Breast epithelium (tissue), 4 donors: ENCODE data around the gene PIM3. TPM values are rescaled to one million over a fixed set of nuclear protein-coding genes. Genes with fewer than 3 reads are reported as not detected.
A peak's percentile ranks its signal among the peaks of the same experiment; 100 is the strongest.

Experiments
- DNase-seq, 2 donors: peaks; one replicate each; pipeline ENCODE4 v3.0.0-alpha.2; 2019; ENCODE audit warnings: low spot score in 2 of 2
- H3K27ac ChIP-seq, 2 donors: fragments of 200-600 bp; sonication (generic) in 1 of 2; one replicate each; pipeline ENCODE4 v1.5.1; 2016 to 2019; ENCODE audit warnings: mild to moderate bottlenecking in 1 of 2
- H3K27me3 ChIP-seq, 2 donors: fragments of 200-600 bp; sonication (generic) in 1 of 2; one replicate each; pipeline versions ENCODE4 v1.5.1 to v1.6.0; 2017 to 2019; ENCODE audit warnings: control low read depth in 1 of 2, mild to moderate bottlenecking in 1 of 2
- H3K36me3 ChIP-seq: fragments of 200-600 bp; one replicate; pipeline ENCODE4 v1.5.1; 2019
- H3K4me1 ChIP-seq, 2 donors: fragments of 200-600 bp; sonication (generic); one replicate each; pipeline ENCODE4 v1.5.1; 2016 to 2019; ENCODE audit warnings: control low read depth in 1 of 2
- H3K4me3 ChIP-seq, 3 donors: fragments of 200-600 bp; sonication (generic); 1 replicate in 2 of 3; 2 replicates in 1 of 3; pipeline ENCODE4 v1.5.1; 2016 to 2019; ENCODE audit warnings: mild to moderate bottlenecking in 3 of 3, moderate library complexity in 2 of 3
- H3K9me3 ChIP-seq, 2 donors: fragments of 200-600 bp; sonication (generic) in 1 of 2; one replicate each; pipeline ENCODE4 v1.5.1; 2016 to 2019; ENCODE audit warnings: control low read depth in 1 of 2
- CTCF ChIP-seq, 3 donors: fragments of 450-650 bp; IDR thresholded peaks; one replicate each; pipeline ENCODE4 v1.5.1; 2016 to 2017; ENCODE audit warnings: antibody characterized with exemption in 3 of 3, mild to moderate bottlenecking in 3 of 3, moderate library complexity in 3 of 3
- POLR2A ChIP-seq: fragments of 450-650 bp; IDR thresholded peaks from one replicate; pipeline ENCODE4 v1.6.1; 2016; ENCODE audit warnings: antibody characterized with exemption, mild to moderate bottlenecking, moderate library complexity
- POLR2AphosphoS5 ChIP-seq, 3 donors: sonication (generic); formaldehyde crosslinking; IDR thresholded peaks; one replicate each; pipeline ENCODE4 v1.6.1; 2017; ENCODE audit warnings: antibody characterized with exemption in 3 of 3
- intact Hi-C: fragments of 100-400 bp; cut with DNase I; formaldehyde crosslinking; loops from one replicate; pipeline ENCODE4 v1.15.1; 2023; ENCODE audit warnings: low total_unique reads
- total RNA-seq, 3 donors: library from RNA; depleted of rRNA; stranded (reverse); fragments of >200 nt; gene quantifications; one replicate each; pipeline ENCODE4 v1.1.0, GENCODE V29; 2016

The PIM3 gene
- total RNA-seq, 3 donors from 2014 or later: 63.0 to 92.1 (median 87.1) TPM

GRCh38 chr22:49993649-49994360 is 33.2 kb downstream of the PIM3 start:
- no peak for TF ChIP-seq CTCF (IDR thresholded peaks at IDR 0.05)
- TF ChIP-seq POLR2A: no peak
- no peak for TF ChIP-seq POLR2AphosphoS5 (IDR thresholded peaks at IDR 0.05)
- intact Hi-C loops: no loop called here
- DNase-seq: peak in 1 of 2 donors; percentile 47

GRCh38 chr22:49994361-49995040 is 33.9 kb downstream of the PIM3 start:
- intact Hi-C loops: no loop called here
- H3K36me3 ChIP-seq: no peaks in the 10 kb centered on the region
- peaks cover 0 to 7% of the 10 kb centered on the region in 2 donors for H3K27me3 ChIP-seq
- no peak for DNase-seq
- no peak for TF ChIP-seq CTCF (IDR thresholded peaks at IDR 0.05)
- no peak for TF ChIP-seq POLR2A
- TF ChIP-seq POLR2AphosphoS5 (IDR thresholded peaks at IDR 0.05): no peak
- no peaks in the 10 kb centered on the region for H3K4me1 ChIP-seq
- peaks cover 22 to 24% of the 10 kb centered on the region in 2 donors for H3K9me3 ChIP-seq
- H3K27ac ChIP-seq: no peak overlapping the region
- no peak overlapping the region for H3K4me3 ChIP-seq

More at GRCh38 chr22:49993649-49994360, 33.2 kb downstream of the PIM3 start:
- Histone ChIP-seq H3K4me1 (no peaks in the 10 kb centered on the region), H3K9me3 (peaks cover 22 to 24% of the 10 kb centered on the region in 2 donors), H3K36me3 (no peaks in the 10 kb centered on the region), H3K4me3 (no peak overlapping the region), H3K27me3 (peaks cover 0 to under 1% of the 10 kb centered on the region in 2 donors), H3K27ac (no peak overlapping the region)

GRCh38 chr22:49995041-49995360 is 34.4 kb downstream of the PIM3 start:
- intact Hi-C loops: no loop called here
- DNase-seq: no peak
- H3K9me3 ChIP-seq: peaks cover 19 to 22% of the 10 kb centered on the region in 2 donors
- no peak overlapping the region for H3K4me3 ChIP-seq
- H3K27me3 ChIP-seq: peaks cover 0 to 9% of the 10 kb centered on the region in 2 donors
- H3K4me1 ChIP-seq: no peaks in the 10 kb centered on the region
- no peaks in the 10 kb centered on the region for H3K36me3 ChIP-seq
- H3K27ac ChIP-seq: no peak overlapping the region
- no peak for TF ChIP-seq CTCF (IDR thresholded peaks at IDR 0.05)
- no peak for TF ChIP-seq POLR2AphosphoS5 (IDR thresholded peaks at IDR 0.05)
- no peak for TF ChIP-seq POLR2A

- DNase-seq: no peak
- H3K36me3 ChIP-seq: no peaks in the 10 kb centered on the region
- TF ChIP-seq CTCF (IDR thresholded peaks at IDR 0.05) (no peak), POLR2A (no peak), POLR2AphosphoS5 (IDR thresholded peaks at IDR 0.05) (no peak)
- intact Hi-C loops: no loop called here
- H3K27ac ChIP-seq: no peak overlapping the region
- H3K4me1 ChIP-seq: no peaks in the 10 kb centered on the region
- peaks cover 0 to 15% of the 10 kb centered on the region in 2 donors for H3K27me3 ChIP-seq
- H3K4me3 ChIP-seq: no peak overlapping the region
- H3K9me3 ChIP-seq: peaks cover 14 to 17% of the 10 kb centered on the region in 2 donors
These were observed 35.0 kb downstream of the PIM3 start for GRCh38 chr22:49995361-49996118.
